K562 (cell line): ENCODE measurements around the gene PPP1R9B. TPM values are rescaled to one million over a fixed set of nuclear protein-coding genes. Genes with fewer than 3 reads are reported as not detected.

ENCODE experiments used
- FOXM1 ChIP-seq, 2 experiments: fragments of 450-650 bp in 1 of 2; sonication (generic) in 1 of 2; formaldehyde crosslinking in 1 of 2; IDR thresholded peaks; 2 replicates each; pipeline versions ENCODE4 v1.6.1 to v1.9.0; 2017 to 2022; ENCODE audit warnings: low read depth in 2 of 2, mild to moderate bottlenecking in 2 of 2, missing genetic modification reagents in 1 of 2, moderate library complexity in 1 of 2
- SMARCA4 ChIP-seq: fragments of 450-650 bp; IDR thresholded peaks from 2 replicates; pipeline ENCODE4 v1.6.1; 2016
- ZNF121 ChIP-seq: sonication (generic); formaldehyde crosslinking; conservative IDR thresholded peaks from 2 replicates; pipeline ENCODE4 v1.8.0; 2022; ENCODE audit warnings: missing genetic modification reagents
- ZNF146 ChIP-seq: IDR thresholded peaks from one replicate; pipeline ENCODE4 v1.6.1; 2018; ENCODE audit warnings: missing compliant biosample characterization; ENCODE audit not compliant: unreplicated experiment
- polyA plus RNA-seq, 8 experiments: library from polyadenylated mRNA; depleted of rRNA in 4 of 8; stranded (reverse) in 5 of 8; unstranded in 3 of 8; fragments of >200 nt; fragmentation: Nextera tagmentation in 2 of 8; fragmentation: Illumina TruSeq in 1 of 8; extraction: Ambion mirVana in 2 of 8; extraction: Trizol in 1 of 8; gene quantifications; 2 replicates each; pipeline versions ENCODE4 v1.2.1 to v1.2.3, GENCODE V29; 2011 to 2014; ENCODE audit warnings: inconsistent platforms in 1 of 8, missing spikeins in 1 of 8
- total RNA-seq, 7 experiments: library from RNA; depleted of rRNA in 6 of 7; stranded (reverse); fragments of >200 nt in 6 of 7; fragmentation: Illumina TruSeq in 2 of 7; extraction: Trizol in 2 of 7; gene quantifications; 2 replicates each; pipeline versions ENCODE4 v1.2.1 to v1.2.3, GENCODE V29; 2011 to 2021; ENCODE audit warnings: low replicate concordance in 1 of 7
- TF ChIP-seq, protein P1 (sequence below), 2 experiments: fragments of 450-650 bp; formaldehyde crosslinking in 1 of 2; IDR thresholded peaks; 2 replicates each; pipeline versions ENCODE4 v1.4.0 to v1.6.1; 2014 to 2020; ENCODE audit warnings: mild to moderate bottlenecking in 2 of 2, borderline replicate concordance in 1 of 2, low read depth in 1 of 2

PPP1R9B gene
- total and polyA plus RNA-seq, 9 of the 15 experiments (the other 6 are each of a cell fraction or from before 2014, with no cell fraction given) = 0.10 to 63.5 (median 24.7) TPM

GRCh38 chr17:50161023-50161910 lies 10.8 kb upstream of the PPP1R9B start (continued):
- TF ChIP-seq, protein P1, sequence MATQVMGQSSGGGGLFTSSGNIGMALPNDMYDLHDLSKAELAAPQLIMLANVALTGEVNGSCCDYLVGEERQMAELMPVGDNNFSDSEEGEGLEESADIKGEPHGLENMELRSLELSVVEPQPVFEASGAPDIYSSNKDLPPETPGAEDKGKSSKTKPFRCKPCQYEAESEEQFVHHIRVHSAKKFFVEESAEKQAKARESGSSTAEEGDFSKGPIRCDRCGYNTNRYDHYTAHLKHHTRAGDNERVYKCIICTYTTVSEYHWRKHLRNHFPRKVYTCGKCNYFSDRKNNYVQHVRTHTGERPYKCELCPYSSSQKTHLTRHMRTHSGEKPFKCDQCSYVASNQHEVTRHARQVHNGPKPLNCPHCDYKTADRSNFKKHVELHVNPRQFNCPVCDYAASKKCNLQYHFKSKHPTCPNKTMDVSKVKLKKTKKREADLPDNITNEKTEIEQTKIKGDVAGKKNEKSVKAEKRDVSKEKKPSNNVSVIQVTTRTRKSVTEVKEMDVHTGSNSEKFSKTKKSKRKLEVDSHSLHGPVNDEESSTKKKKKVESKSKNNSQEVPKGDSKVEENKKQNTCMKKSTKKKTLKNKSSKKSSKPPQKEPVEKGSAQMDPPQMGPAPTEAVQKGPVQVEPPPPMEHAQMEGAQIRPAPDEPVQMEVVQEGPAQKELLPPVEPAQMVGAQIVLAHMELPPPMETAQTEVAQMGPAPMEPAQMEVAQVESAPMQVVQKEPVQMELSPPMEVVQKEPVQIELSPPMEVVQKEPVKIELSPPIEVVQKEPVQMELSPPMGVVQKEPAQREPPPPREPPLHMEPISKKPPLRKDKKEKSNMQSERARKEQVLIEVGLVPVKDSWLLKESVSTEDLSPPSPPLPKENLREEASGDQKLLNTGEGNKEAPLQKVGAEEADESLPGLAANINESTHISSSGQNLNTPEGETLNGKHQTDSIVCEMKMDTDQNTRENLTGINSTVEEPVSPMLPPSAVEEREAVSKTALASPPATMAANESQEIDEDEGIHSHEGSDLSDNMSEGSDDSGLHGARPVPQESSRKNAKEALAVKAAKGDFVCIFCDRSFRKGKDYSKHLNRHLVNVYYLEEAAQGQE (IDR thresholded peaks at IDR 0.05; ENCODE audit: borderline replicate concordance) = peak; percentile 85
- TF ChIP-seq, protein P1 (CRISPR knock-in tag; IDR thresholded peaks at IDR 0.05; ENCODE audit: low read depth) = no peak
- TF ChIP-seq SMARCA4 = no peak
- TF ChIP-seq ZNF121 (CRISPR knock-in tag) = 0 out of 2 replicates have a peak, but pooled peaks have one; percentile 44
- TF ChIP-seq FOXM1 (IDR thresholded peaks at IDR 0.05; ENCODE audit: low read depth) = no peak
- TF ChIP-seq FOXM1 (CRISPR knock-in tag; IDR thresholded peaks at IDR 0.05; ENCODE audit: low read depth) = 0 out of 2 replicates have a peak, but pooled peaks have one; percentile 71
- TF ChIP-seq ZNF146 (CRISPR knock-in tag) = no peak
